NOMO-1 treated with dmso at 0.1 percent for 144 hours (cell line): ENCODE data around the gene ARRB1.
A peak's percentile ranks its signal among the peaks of the same experiment; 100 is the strongest.

Experiments
- DNase-seq: peaks from one replicate; lab custom pipeline; 2025; ENCODE audit not compliant: unreplicated experiment; lab: John Stamatoyannopoulos, UW

Gene ARRB1

DNA sequence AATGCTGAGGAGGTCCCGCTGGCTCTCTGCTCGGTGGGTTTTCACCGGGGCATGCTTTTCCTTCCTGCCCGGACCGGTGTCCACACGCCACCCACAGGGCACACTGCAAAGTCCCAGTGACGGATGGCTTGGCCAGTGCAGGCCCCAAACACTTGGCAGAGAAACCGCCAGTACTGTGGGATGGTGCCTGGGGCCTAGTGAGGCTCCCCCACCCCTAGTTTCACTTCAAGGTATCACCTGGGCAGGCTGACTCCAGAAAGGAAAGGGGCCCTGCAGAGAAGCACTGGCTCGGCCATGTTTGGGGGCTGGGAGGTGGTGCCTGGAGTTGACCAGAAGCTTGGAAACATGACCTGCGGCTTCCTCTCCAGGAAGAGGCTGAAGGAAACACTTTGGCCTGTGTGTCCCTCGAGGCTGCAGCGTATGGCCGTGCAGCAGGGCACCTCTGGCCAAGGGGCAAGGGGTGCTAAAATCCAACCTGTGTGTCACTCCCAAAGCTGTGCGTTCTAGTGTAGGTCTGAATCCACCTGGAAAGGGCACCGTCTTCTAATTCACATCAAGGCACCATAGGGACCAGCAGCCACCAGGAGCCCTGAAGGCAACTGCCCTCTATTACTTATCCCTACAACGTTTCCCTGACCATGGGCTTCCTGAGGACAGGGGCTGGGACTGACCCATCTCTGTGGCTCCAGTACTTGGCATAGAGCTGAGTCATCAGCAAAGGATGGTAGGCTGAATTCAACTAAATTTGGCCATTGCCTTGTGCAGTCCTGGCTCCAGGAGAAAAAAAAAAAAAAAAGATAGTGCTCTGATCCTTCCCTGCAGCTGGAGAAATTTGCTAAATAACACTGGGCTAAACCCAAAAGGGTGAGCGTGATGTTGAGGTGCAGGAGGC, 88.3 kb downstream of the ARRB1 start:
- no peak for DNase-seq

DNA sequence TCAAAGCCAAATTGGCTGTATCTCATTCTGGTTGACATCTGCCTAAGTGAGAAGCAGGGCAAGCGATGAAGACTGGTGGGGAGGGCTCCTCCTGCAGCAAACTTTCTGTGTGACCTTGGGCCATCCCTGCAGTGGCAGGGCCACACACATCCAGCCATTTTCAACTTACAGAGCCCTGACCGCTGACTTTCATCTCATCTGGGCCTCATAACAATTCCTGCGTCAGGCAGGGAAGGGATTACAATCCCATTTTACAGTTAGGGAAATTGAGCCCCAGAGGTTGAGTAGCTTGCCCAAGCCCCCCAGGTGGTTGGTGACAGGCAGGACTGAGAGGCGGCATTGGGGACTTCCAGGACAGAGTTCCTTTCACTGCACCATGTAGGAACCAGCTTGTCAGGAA, 89.0 kb downstream of the ARRB1 start:
- no peak for DNase-seq

DNA sequence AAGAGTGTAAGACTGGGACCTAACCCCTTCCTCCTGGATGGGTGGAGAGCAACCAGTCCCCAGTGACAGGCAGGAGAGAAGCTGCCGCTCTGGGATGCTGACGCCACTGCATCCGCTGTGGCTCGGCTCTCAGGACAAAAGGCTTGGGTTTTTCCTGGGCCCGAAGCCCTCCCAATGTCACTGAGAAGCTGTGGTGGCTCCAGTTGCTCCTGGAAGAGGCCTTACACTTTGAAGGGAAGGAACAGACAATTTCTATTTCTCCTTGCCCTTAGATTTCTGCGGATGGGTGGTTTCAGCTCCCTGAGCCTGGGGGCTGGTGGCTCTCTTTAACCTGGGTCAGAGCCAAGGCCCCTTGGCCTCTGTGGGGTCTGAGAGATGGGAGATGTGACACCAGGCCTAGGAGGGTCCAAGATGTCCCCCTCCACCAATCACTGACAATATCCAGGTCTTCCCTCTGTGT, 89.5 kb downstream of the ARRB1 start:
- DNase-seq, result no peak

DNA sequence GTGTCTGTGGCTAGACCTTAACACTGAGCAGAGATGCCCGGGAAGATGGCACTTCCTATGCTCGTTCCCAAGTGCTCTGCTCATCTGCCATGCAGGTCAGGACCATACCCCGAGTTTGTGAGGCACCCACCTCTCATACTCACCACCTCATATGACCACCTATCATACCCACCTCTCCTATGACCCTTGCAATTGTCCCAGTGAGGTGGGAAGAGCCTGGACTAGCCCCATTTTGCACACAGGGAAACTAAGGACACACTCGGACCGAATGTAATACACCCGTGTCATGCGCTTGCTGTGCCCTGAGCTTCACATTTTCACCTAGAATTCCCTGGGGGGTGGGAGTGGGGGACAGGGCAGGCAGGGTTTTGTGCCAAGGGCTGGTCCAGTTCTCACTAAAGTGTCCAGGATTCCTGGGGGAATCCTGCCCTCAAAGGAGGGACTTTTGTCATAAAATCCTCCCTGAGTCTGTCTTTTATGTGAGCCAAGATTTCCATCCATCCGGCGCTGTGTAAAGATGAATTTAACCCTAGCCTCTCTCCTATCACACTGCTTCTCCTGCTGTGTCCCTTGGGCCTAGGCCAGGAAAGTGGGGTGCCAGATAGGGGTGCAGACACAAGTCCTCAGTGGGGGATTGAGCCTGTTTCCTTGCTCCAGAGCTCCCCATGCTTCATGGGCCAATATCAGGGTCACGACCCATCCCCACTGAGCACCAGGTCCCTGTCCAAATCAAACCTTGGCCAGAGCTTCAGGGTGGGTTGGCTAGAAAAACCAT, 90.9 kb downstream of the ARRB1 start:
- DNase-seq, result no peak

DNA sequence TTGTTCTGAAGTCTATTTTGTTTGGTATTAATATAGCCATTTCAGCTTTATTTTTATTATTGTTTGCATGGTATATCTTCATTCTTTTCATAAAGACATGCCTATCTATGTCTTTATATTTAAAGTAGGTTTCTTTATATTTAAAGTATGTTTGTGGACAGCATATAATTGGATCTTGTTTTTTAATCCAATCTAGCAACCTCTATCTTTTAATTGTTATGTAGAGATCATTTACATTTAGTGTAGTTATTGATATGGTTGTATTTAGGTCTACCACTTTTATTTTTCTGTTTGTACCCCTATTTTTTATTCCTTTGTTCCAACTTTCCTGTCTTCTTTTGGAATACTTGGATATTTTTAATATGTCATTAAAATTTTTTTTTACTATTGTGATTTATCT, 97.1 kb downstream of the ARRB1 start:
- no peak for DNase-seq

DNA sequence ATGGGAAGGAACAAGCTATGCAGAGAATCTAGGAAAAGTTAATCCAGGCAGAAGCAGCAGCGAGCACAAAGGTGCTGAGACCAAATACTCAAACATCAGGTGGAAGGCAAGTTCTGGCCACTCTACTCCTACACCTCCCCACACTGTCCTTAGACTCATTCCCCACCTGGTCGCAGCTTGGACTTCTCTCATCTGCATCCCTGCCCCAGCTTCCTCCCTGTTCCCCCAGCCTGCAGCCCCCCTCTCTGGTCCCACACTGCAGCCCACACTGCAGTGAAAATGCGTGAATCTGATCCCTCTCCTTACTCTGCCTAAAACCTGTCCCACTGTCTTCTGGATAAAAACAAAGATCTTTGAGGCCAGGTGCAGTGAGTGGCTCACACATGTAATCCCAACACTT, 101.8 kb downstream of the ARRB1 start:
- DNase-seq, result no peak

DNA sequence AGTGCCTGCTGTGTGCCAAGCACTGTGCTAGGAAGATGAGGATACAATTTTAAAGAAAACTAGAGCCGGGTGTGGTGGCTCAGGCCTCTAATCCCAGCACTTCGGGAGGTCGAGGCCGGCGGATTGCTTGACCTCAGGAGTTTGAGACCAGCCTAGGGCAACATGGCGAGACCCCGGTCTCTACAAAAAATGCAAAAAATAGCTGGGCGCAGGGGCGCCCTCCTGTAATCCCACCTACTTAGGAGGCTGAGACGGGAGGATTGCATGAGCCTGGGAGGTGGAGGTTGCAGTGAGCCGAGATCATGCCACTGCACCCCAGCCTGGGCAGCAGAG, 102.6 kb downstream of the ARRB1 start:
- DNase-seq, result no peak

DNA sequence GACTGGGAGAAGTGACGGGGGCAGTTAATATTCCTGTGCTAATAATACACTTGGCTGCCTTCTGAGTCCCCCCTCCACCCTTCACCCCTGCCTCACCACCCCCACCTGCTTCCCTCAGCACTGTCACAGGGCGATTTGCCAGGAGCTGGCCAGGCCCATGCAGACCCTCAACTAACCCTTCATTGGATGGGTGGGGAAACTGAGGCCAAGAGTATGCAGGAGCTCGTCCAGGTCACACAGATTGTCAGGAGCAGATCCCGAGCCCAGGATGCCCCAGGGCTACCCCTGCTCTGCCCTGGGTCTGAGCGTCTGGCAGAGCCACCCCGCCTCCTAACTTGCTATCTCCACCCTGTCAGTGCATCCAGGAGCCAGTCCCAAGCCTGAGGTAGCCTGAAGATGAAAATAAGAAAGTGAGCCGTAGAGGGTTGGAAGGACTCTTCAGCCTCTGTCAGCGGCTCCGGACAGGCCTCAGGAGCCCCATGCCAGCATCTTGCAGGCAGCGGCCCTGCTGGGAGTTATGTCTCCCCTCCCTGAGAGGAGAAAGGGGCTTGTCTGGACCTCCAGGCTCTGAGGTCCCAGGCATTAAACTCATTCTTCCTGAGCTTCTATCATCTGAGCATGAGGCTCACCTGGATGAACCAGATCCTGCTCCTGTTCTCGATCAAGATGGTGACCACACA, 104.7 kb downstream of the ARRB1 start:
- DNase-seq, result no peak

DNA sequence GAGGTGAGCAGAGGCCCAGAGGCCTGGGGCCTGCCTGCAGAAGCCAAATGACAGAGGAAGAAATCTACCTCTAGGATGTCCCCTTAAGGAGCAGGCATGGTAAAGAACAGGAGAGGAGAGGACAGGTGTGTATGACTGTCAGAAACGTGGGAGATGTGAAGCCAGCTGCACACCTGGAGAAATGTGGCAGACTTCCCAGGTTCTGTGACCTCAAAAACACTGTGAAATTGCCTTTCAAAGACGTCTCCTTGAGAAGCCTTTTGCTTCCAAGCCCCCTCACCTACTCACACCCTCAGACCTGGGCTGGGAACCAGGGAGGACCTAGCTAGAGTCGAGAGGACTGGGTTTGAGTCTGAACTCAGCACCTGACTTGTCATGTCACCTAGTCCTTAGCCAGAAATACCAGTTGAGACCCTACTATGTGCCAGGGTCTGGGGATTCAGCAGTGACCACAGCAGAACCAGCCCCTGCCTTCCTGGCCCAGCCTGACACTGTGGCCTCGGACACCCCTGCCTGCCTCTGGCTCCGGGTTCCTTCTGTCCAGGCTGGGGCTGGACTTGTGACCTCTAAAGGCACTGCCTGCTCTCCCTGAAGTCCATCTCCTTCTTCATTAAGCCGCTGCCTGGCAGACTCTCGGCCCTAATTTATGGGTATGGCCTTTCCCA, 105.3 kb downstream of the ARRB1 start:
- DNase-seq, result no peak

DNA sequence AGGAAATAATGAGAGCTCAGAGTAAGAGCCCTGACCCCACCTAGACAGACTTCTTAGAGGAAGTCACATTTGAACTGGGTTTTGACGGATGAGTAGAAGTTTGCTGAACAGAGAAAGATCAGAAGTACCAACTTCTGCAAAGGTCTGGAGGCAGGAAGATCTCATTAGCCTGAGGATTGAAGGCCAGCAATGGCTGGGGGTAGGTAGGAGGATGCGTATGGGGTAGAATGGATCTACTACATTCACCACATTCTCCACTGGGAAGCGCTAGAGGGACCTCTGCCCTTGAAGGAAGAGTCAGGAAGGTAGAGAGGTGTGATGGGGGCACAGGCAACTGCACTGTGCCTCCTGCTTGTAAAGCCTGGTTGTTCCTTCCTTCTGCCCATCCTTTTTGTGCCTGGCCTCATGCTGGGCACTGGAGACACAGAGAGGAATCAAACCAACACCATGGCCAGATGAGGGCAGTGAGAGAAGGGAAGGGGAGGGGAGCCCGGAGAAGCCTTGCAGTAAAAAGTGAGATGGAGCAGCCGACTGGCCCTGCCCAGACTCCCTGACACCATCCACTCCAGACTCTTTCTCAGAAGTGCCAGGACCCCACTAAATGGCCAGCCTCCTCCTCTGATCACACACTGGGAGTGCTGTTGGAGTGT, 106.0 kb downstream of the ARRB1 start:
- DNase-seq, result no peak

DNA sequence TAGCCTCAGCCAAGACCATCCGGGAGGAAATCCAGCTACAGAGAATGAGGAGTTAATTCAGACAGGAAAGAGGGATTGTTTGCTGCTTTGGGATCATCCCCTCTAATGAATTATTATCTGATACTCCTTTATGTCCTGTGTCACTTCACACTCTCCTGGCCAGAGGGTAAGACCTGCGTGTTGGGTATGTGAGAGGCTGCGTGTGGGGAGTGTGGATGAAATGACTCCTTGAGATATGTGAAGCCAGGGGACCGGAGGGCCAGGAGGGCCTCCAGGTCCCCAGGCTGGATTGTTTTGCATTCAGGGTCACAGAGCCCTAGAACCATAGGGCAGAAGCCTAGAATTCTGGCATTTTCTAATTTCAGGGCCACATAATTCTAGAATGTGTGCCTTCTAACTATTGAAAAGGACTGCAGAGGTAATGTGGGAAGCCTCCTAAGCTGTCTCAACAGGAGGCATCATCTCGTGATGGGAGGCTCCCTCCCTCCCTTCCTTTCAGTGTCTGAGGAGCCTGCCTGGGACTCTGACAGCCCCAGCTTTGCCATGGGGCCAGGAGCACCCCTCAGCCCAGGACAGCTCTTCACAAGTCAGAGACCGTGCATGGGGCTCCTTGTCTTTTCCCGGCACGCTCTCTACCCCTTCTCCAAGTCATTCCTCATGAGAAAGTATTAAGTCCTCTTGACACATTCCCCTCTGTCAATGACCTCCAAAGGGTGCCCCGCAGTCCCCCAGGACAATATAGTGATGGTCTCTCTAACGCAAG, 107.2 kb downstream of the ARRB1 start:
- DNase-seq, result no peak

DNA sequence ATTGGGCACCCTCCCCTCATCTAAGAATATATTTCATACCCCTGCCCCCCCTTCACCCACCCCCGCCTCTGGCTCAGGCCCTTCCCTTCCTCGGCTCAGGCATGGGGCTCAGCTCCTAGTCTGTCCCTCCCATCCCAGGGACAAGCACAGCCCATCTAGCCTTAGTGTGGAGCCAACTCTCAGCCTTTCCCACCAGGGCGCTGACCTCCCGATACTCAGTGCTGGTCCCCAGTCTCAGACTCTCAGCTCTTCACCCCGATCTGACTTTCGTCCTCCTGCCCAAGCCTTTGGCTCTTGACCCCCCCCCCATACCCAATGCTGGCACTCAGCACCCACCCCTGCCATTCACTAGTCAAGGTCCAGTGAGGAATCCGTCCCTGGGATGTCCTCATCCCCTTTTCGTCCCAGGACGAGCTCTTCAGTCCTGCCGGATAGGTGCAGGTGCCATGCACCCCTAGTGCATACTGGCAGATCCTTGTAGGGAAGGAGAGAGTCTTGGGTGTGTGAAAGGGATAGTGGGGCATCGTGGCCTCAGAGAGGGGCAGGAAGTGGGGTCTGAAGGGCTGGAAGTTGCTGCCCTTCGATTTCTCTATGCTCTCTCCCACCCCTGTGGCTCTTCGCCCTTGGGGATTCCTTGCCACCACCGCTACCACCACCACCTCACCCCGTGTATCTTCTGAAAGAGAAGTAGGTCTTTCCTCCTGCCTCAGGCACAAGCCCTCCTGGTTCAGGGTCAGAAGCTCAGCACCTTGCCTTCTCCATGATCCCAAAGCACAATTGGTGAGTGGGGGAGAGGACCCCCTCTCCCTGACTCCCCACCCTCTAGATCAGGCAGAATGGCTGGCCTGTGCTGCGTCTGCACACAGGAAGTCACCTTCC, 108.5 kb downstream of the ARRB1 start:
- DNase-seq, result no peak

DNA sequence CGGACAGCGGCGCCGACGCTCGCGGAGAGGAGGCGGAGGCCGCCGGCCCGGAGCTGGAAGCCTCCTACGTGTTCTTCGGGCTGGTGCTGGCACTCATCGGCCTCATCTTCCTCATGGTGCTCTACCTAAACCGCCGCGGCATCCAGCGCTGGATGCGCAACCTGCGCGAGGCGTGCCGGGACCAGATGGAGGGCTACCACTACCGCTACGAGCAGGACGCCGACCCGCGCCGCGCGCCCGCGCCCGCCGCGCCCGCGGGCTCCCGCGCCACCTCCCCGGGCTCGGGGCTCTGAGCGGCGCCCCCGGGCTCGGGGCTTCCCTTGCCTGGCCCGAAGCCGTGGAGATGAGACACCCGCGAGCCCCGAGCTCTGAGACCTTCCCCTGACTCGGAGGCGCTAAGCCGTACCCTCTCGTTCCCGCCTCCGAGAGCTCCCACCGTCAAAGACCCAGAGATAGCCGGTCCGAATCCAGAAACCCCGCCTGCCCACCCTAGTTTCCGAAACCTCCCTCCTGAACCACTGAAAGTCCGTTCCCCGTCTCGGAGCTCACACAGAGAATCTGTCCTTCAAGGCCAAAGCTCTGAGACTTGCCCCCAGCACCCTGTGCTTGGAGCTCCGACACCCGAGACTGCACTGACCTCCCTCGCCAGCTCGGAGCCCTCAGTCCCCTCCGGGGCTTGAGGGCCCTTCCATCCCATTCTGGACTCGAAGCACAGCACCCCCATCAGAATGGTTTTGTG, 109.4 kb downstream of the ARRB1 start:
- DNase-seq, result no peak

DNA sequence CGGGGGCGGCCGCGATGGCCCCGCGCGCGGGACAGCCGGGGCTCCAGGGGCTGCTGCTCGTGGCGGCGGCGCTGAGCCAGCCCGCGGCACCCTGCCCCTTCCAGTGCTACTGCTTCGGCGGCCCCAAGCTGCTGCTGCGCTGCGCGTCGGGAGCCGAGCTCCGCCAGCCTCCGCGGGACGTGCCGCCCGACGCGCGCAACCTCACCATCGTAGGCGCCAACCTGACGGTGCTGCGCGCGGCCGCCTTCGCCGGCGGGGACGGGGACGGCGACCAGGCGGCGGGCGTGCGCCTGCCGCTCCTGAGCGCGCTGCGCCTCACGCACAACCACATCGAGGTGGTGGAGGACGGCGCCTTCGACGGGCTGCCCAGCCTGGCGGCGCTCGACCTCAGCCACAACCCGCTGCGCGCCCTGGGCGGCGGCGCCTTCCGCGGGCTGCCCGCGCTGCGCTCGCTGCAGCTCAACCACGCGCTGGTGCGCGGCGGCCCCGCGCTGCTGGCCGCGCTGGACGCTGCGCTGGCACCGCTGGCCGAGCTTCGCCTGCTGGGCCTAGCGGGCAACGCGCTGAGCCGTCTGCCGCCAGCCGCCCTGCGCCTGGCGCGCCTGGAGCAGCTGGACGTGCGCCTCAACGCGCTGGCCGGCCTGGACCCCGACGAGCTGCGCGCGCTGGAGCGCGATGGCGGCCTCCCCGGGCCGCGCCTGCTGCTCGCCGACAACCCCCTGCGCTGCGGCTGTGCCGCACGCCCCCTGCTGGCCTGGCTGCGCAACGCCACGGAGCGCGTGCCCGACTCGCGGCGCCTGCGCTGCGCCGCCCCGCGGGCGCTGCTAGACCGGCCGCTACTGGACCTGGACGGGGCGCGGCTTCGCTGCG, 110.2 kb downstream of the ARRB1 start:
- peak; percentile 52 for DNase-seq

DNA sequence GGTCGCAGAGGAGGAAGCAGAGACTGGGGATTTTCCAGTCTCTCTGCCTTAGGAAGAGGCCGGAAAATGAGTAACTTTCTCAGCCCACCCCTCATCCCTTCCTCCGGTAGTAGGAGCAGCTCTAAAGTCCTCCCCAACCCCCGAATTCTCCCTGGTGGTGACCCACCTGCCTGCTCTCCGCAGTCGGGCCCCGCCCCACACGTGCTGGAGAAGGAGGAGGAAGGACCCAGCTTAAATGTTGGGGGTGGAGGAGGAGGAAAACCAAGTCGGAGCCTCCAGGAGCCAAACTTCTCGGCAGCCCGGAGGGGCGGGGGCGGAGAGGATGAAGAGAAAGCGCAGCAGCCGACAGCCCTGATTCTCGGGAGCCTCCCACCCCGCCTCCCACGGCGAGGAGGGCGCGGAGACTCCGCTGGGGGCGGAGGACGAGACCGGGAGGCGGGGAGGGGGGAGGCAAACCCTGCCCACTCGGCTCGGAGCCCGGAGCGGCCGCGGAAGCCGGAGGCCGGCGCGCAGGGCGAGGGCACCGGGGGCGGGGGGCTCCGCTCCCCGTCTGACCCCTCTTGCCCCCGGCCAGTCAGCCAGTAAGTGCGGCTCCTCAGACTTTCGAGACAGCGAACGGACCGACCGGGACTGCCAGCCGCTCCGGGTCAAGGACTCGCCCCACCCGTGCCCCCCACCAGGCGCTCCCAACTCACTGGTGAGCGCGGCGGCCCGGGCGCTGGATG, 111.0 kb downstream of the ARRB1 start, which contains the start of gene TPBGL:
TSS of gene TPBGL (plus strand) at position 464 of the 725 bp plus-strand sequence. CDS start 276 bp downstream, outside the sequence.
- no peak for DNase-seq

DNA sequence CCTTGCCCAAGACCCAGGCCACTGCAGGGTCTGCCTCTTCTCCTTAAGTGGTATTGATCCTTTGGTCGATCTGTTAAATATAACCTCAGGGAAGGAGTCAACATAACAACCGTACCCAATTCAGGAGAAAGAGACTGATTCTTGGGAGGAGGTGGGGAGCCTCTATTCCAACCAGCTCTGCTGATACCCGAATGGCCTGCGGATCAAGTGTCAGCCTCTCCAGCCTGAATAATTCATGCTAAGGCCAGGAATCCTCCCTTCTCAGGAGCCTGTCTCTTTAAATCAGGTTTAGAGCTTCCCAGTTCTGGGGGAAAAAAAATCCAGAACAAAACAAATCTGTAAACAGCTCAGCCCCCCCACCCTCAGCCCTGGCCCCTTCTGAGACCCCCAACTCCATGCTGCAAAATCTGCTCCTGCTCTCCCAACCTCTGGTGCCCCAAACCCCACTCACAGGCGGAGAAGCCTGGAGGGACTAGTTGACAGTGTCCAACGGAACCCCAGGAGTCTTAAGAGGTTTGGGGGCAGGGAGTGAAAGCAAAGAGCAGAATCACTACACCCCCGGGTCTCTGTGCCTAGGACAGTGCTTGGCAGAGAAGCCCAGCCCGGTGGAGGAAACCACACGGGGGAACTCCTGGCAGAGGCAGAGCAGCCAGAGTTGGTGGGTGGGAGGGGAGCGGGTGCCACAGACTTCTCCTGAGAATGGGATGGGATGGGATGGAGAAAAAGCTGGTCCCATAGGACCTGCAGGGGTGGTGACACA, 111.8 kb downstream of the ARRB1 start:
- no peak for DNase-seq
